GM18499 (cell line): ENCODE results near the gene LPP.

ENCODE experiments used
- ATAC-seq: cut with Tn5 transposase; IDR thresholded peaks from one replicate; pipeline ENCODE4 v1.9.1; 2021; ENCODE audit warnings: moderate number of reproducible peaks; ENCODE audit not compliant: insufficient read depth, unreplicated experiment

LPP gene

DNA sequence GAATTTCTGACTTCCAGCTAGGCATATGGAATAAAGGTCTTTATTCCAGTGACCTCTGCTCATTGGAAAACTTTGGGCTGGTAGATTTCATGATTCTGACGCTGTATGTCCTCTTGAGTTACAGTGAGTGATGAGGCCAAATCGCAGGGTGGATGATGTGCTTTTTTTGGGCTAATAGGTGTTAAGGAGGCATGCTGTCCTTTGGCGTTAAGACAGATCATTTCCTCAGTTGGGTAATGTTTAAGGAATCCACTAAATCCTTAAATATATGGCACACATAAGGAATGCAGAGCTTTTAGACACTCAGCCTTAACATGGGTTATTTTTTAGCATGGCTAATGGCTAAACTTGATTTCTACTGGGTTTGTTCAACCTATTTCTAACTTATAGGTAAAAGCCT, 87.9 kb downstream of the LPP start:
- no peak for ATAC-seq

DNA sequence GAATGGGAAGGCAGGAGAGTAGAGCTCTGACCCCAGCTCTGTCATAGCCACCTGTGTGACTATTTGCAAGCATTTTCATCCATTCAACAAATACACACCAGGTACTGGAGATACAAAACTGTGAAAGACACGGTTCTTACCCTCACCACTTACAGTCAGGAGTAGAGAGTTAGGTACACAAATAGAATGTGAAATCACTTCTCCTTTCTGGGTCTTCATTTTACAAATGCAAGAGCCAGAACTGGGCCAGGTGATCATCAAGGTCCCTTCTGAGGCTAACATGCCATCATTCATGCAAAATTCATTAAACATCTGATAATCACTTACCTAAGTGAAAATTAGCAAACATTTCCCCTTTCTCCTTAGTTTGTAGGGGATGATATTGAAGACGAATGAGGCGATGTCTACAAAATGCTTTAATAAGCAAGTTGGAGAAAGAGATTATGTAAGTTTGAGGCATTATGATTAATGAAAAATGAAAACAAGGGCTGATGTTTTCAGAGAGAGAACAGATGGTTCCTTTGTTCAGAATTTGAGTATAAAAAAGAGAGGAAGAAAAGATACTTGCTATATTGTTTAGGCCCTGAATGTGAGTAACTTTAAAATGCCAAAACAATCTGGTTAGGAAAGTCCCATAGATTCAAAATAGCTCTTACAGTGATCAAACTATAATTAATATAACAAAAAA, 88.6 kb downstream of the LPP start:
- no peak for ATAC-seq

GRCh38 chr3:188243124-188243795, 89.3 kb downstream of the LPP start:
- no peak for ATAC-seq

DNA sequence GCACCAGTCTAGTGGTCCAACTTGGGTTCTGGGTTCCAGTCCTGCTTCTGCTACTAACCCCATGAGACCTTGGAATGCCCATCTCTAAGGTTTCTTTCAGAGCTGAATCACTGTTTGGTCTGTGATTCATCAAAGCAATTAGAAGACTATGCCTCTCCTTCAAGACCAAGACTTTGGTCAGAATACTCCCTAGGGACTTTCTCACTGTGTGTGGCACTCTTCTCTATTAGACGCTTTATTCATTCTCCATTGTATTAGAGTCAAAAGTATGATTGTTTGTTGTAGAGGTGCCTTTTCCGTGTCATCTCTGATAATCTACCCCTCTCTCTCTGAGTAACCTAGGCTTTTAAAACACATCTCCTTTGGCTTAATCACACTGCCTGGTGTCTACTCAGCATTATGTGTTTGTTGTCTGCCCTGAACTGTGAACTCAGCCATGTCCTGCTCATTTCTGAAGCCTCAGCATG, 90.5 kb downstream of the LPP start:
- no peak for ATAC-seq

DNA sequence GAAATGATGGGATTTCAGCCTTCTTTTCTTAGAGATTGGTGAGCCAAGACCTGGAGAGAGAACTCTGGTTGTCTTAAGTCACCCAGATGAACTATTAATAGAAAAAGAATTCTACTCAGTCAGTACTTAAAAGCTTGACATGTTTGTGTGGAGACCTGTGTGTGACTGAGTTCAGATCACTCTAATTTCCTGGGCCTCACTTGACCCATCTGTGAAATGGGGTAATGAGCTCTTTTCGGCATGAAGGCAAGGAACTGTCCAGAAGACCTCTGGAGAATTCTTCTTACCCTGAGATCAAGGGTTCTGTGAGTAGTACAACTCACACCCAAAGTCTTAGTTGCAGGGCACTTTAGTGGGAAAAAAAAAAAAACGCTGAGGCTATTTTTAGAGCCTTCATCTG, 92.9 kb downstream of the LPP start:
- no peak for ATAC-seq

DNA sequence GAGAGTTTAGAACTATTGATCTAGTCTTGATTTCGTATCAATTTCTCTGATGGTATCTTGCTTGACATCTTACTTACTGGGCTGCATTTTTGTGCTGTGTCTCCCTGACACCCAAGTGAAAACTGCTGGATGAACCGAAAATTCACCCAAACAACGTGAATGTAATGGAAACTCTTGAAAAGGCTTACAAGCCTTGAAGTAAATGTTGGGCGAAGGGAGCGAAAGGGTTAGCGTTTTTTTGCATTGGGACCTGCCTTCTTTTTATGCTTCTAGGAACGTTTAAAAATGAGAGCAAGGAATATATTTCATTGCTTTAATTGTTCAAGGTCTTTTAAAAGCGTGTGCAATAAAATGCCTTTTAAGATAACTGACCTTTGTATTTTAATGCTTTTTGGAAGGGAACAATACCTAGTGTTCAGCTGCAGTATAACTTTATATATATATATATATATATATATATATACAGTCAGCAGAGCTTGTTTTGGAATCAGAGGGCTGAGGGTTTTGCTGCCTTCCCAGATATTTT, 94.1 kb downstream of the LPP start:
- no peak for ATAC-seq

DNA sequence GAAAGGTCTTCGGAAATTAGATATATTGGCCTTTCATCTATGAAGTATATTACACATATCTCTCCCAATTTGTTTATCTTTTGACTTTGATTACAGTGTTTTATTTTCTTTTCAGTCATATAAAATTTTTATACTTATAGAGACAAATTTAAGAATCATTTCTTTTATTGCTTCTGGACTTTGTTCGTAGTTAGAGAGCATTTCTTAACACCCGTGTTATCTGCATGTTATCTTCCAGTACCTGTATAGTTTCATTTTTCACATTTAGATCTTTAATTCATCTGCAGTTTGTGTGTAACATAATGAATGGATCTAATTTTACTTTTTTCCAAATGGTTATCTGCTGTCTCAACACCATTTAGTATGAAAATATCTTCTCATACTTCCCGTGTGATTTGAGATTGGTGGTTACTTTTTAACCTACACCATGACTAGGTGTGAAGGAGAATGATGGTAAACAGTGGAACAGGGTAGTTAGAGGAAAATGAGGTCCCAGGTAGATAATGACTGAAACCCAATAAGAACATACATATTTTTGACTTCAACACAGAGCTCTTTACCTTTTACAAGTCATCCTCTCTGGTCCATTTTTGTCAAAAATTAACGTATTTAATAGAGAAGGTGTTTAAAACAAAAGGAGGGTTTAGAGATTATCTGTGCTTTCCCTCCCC, 99.3 kb downstream of the LPP start:
- ATAC-seq: no peak

DNA sequence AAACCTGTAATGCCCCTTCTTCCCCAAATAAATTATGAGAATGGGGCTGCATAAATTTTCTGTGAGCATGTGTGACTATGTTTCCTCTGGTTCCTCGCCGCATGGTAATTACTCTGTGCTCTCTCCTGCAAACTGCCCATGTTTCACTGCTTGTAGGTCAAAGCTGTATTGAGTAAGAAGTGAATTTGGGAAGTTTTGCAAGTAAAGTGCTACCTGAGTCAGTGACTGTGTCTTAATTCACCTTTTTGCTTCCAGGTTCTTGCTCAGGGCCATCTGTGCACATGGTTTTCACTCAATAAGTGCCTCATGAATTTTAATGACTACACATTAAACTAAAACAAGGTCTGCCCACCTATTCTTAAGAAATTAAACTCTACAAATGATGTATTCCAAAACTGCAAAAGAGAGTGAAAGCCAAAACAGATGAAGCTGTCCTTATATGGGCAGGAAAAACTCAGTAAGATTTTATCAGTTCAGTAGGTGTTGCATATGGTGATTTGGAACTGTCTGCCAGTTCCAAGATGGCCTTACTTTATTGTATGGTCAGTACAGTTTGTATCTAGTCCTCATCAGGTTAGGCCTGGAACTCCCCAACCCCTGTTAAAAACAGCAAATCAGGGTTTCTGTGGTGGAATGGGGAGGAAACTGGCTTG, 100.0 kb downstream of the LPP start:
- no peak for ATAC-seq

GRCh38 chr3:188254520-188255070, 100.6 kb downstream of the LPP start:
- no peak for ATAC-seq

DNA sequence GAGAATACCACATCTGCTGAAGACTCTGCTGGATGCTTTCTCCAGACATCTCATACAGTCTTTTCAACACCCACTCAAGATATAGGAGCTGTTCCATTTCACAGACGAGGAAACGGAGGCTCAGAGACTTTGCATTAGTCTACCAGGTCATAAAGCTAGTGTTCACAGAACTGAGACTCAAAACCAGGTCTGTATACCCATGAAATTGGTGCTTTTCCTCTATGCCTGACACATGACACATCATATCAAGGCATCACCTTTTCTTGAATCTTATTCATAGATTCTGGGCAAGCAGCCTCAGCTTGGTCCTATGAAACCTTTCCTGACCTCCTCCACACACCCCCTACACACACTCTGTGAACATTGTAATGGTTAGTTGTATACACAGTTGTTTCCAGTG, 101.2 kb downstream of the LPP start:
- no peak for ATAC-seq

- no peak for ATAC-seq
Observed at GRCh38 chr3:188256758-188257157, 102.8 kb downstream of the LPP start.

GRCh38 chr3:188257384-188258026, 103.5 kb downstream of the LPP start:
- ATAC-seq: no peak

- no peak for ATAC-seq
Observed at GRCh38 chr3:188259191-188259590, 105.2 kb downstream of the LPP start.

DNA sequence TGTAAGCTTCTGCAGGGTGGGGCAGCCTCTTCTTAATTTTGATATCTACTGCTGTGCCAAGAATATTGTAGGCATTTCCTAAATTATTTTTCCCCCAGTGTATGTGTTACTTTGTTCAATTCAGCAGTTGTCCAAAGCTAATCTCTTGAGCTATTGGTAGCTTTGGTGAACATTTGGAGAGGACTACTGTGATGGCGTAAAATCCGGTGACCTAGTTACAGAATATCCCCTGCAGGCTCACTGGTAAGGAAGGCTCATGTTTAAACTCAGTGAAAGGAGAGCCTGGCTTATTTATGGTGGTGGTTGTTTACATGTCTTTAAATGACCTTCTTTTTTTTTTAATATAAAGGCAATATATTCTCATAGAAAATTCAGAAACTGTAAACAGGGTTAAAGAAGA, 105.6 kb downstream of the LPP start:
- no peak for ATAC-seq

DNA sequence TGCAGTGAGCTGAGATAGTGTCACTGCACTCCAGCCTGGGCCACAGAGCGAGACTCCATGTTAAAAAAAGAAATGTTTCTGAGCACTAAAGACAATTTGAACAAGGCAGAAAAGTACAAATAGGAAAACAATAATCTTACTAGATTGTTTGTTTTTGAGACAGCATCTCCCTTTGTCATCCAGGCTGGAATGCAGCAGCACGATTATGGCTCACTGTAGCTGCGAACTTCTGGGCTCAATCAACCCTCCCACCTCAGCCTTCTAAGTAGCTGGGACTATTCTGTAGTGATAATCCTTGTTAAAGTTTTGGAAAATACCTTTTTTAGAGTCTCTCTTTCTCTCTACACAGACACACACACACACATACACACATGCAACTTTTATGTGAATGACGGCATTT, 107.1 kb downstream of the LPP start:
- no peak for ATAC-seq

DNA sequence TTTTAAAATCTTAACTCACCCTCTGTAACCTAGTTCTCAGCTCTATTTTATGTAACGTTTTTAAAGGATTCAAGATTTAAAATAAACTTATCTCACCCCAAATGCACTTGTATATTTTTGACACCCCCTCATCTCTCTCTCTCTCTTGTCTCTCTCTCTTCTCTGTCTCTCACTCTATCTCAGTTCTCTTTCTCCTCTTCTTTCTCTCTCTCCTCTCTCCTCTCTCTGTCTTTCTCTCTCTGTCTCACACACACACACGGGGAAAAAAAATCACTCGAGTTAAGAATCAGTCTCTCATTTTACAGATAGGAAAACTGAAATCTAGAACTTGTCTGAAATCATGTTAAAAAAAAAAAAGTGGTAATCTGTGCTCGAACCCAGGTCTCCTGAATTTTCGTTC, 108.5 kb downstream of the LPP start:
- no peak for ATAC-seq

- ATAC-seq: no peak
Observed at GRCh38 chr3:188262913-188263683, 109.1 kb downstream of the LPP start.

GRCh38 chr3:188264226-188265207, 110.6 kb downstream of the LPP start:
- ATAC-seq: no peak
